T-helper 2 cell (primary cell): ENCODE data around the gene FHOD3.

Source experiments
- DNase-seq, 5 experiments: peaks; one replicate each; pipeline versions ENCODE4 v3.0.0 to v3.0.0-alpha.2; 2012 to 2022

The FHOD3 gene

GRCh38 chr18:36640021-36640952, 342.8 kb downstream of the FHOD3 start:
- DNase-seq = no peak

GRCh38 chr18:36643061-36643460, 345.5 kb downstream of the FHOD3 start:
- DNase-seq = no peak

GRCh38 chr18:36648803-36649202, 351.3 kb downstream of the FHOD3 start:
- DNase-seq = no peak

GRCh38 chr18:36649205-36649604, 351.7 kb downstream of the FHOD3 start:
- DNase-seq = no peak

- DNase-seq = no peak
These were observed 352.8 kb downstream of the FHOD3 start for GRCh38 chr18:36650266-36650665.

GRCh38 chr18:36650906-36651305, 353.4 kb downstream of the FHOD3 start:
- DNase-seq = no peak

- no peak for DNase-seq
These were observed 355.0 kb downstream of the FHOD3 start for GRCh38 chr18:36652503-36652902.

GRCh38 chr18:36653141-36653869, 355.8 kb downstream of the FHOD3 start:
- no peak for DNase-seq

GRCh38 chr18:36653870-36654269, 356.4 kb downstream of the FHOD3 start:
- DNase-seq = no peak

- DNase-seq = no peak
These were observed 357.6 kb downstream of the FHOD3 start for GRCh38 chr18:36655074-36655473.

- no peak for DNase-seq
These were observed 358.4 kb downstream of the FHOD3 start for GRCh38 chr18:36655930-36656329.

- DNase-seq = no peak
These were observed 361.1 kb downstream of the FHOD3 start for GRCh38 chr18:36658611-36659010.

GRCh38 chr18:36660311-36660710, 362.8 kb downstream of the FHOD3 start:
- no peak for DNase-seq

GRCh38 chr18:36661999-36662398, 364.5 kb downstream of the FHOD3 start:
- DNase-seq = no peak

GRCh38 chr18:36663312-36663711, 365.8 kb downstream of the FHOD3 start:
- DNase-seq = no peak

GRCh38 chr18:36665952-36666351, 368.4 kb downstream of the FHOD3 start:
- DNase-seq = no peak

- DNase-seq = no peak
These were observed 370.3 kb downstream of the FHOD3 start for GRCh38 chr18:36667811-36668210.

- DNase-seq = no peak
These were observed 370.8 kb downstream of the FHOD3 start for GRCh38 chr18:36668349-36668748.

- no peak for DNase-seq
These were observed 375.2 kb downstream of the FHOD3 start for GRCh38 chr18:36672437-36673344.

- DNase-seq = no peak
These were observed 375.9 kb downstream of the FHOD3 start for GRCh38 chr18:36673452-36673851.

- no peak for DNase-seq
These were observed 377.6 kb downstream of the FHOD3 start for GRCh38 chr18:36675076-36675475.

- no peak for DNase-seq
These were observed 378.0 kb downstream of the FHOD3 start for GRCh38 chr18:36675542-36675941.

- DNase-seq = no peak
These were observed 379.1 kb downstream of the FHOD3 start for GRCh38 chr18:36676629-36677028.
